WI38 (cell line): ENCODE data around the gene TIGD2.
"Not testable (repeated sequence)": the region's sequence is repeated elsewhere in the genome, so short reads cannot be mapped to it uniquely, and the experiment has no call there.

Experiments
- H3K4me3 ChIP-seq: 2 replicates; pipeline ENCODE4 v1.5.1; 2011; ENCODE audit warnings: low read depth, mild to moderate bottlenecking, control low read depth, low read length
- TF ChIP-seq, protein P1 (sequence below): IDR thresholded peaks from 2 replicates; pipeline ENCODE4 v1.5.1; 2012; ENCODE audit warnings: low read depth, mild to moderate bottlenecking, control low read depth, low read length

Gene TIGD2

DNA sequence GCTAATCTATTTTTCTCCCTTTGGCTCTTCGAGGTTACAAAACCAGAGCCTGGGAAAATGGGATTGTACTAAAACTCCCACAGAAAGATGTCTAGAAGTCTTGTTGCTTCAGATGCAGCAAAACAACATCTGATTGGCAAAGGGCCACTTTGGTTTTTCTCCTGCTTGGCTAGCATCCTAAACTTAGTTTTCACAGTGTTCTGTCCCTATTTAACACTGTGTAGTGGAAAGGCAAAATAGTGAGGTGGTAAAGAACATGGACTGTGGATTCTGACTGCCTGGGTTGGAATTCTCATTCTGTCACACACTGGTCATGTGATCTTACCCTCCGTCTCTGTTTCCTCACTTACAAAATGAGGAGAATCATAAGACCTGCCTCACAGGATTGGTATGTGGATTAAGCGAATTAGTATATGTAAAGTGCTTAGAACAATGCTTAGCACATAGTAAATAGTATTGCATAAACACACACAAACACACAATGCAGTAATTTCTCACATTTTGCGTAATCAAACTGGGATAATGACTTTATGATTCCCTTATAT lies 23.5 kb downstream of the TIGD2 start:
- TF ChIP-seq, protein P1, sequence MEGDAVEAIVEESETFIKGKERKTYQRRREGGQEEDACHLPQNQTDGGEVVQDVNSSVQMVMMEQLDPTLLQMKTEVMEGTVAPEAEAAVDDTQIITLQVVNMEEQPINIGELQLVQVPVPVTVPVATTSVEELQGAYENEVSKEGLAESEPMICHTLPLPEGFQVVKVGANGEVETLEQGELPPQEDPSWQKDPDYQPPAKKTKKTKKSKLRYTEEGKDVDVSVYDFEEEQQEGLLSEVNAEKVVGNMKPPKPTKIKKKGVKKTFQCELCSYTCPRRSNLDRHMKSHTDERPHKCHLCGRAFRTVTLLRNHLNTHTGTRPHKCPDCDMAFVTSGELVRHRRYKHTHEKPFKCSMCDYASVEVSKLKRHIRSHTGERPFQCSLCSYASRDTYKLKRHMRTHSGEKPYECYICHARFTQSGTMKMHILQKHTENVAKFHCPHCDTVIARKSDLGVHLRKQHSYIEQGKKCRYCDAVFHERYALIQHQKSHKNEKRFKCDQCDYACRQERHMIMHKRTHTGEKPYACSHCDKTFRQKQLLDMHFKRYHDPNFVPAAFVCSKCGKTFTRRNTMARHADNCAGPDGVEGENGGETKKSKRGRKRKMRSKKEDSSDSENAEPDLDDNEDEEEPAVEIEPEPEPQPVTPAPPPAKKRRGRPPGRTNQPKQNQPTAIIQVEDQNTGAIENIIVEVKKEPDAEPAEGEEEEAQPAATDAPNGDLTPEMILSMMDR = no peak

DNA sequence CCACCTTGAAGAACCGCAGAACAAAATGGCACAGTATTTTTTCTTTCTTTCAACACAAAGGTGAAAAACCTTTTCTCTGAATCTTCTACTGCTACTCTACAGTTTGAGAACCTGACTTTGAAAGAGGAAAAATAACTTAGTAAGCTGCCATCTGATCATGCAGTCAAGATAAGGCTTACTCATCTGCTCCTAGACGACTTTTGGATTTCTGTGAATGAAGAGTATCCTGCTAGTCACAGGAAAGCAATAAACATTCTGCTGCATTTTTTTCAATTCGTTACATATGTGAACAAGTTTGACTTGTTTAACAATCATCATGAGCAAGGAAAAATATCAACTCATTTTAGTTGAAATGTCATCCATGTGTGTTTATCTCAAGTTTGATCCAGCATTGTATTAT lies 25.2 kb downstream of the TIGD2 start:
- TF ChIP-seq, protein P1 = no peak
- H3K4me3 ChIP-seq = no peak overlapping the region

More for the DNA sequence above, 23.5 kb downstream of the TIGD2 start:
- H3K4me3 ChIP-seq = no peak overlapping the region

DNA sequence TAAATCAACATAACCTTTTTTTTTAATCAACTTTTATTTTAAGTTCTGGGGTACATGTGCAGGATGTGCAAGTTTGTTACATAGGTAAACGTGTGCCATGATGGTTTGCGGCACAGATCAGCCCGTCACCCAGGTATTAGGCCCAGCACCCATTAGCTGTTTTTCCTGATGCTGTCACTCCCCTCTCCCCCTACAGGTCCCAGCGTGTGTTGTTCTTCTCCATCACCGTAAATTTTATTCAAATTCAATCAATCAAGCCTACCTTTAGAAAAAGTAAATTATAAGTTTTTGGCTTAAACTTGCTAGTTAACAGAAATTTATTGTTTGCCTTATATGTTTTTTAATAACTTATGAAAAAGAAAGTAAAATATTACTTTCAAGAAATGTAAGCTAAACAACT lies 25.9 kb downstream of the TIGD2 start:
- H3K4me3 ChIP-seq = no peak overlapping the region
- TF ChIP-seq, protein P1 = no peak

DNA sequence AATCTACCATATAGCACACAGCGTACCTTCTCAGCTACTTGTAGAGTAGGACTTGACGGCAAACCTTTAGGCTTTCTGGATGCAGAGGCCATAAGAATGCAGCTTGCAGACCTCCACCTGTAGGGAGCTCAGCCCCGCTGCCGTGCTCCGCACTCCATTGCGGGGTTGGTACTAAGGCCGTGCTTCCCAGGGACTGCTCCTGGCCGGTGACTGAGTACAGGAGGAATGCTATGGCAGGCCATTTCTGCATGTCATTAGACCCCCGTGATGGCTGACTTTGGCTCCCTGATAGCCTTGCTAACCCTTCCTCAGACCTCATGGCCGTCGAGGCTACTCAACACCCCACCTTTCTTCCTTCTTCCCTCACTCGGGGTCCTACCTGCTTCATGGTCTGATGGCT lies 26.4 kb downstream of the TIGD2 start:
- TF ChIP-seq, protein P1 = no peak
- H3K4me3 ChIP-seq = no peak overlapping the region

DNA sequence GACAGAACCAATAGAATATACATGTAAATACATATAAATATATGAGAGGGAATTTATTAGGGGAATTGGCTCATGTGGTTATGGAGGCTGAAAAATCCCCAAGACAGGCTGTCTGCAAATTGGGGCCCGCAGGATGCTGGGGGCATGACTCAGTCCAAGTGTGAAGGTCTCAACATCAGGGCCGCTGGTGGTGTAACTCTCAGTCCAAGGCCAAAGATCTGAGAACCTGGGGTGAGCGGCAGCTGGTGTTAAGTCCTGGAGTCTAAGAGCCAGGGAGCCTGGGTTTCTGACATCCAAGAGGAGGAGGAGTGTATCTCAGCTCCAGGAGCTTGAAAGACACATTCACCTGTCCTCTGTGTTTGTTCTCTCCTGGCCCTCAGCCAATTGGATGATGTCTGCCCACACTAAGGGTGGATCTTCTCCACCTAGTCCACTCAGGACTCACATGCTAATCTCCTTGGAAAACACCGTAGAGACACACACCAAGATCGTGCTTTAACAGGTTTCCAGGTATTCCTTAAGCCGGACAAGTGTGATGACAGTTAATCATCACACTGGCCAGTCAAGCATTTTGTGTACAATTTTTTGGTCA lies 28.9 kb downstream of the TIGD2 start:
- H3K4me3 ChIP-seq = no peak overlapping the region
- TF ChIP-seq, protein P1 = no peak

DNA sequence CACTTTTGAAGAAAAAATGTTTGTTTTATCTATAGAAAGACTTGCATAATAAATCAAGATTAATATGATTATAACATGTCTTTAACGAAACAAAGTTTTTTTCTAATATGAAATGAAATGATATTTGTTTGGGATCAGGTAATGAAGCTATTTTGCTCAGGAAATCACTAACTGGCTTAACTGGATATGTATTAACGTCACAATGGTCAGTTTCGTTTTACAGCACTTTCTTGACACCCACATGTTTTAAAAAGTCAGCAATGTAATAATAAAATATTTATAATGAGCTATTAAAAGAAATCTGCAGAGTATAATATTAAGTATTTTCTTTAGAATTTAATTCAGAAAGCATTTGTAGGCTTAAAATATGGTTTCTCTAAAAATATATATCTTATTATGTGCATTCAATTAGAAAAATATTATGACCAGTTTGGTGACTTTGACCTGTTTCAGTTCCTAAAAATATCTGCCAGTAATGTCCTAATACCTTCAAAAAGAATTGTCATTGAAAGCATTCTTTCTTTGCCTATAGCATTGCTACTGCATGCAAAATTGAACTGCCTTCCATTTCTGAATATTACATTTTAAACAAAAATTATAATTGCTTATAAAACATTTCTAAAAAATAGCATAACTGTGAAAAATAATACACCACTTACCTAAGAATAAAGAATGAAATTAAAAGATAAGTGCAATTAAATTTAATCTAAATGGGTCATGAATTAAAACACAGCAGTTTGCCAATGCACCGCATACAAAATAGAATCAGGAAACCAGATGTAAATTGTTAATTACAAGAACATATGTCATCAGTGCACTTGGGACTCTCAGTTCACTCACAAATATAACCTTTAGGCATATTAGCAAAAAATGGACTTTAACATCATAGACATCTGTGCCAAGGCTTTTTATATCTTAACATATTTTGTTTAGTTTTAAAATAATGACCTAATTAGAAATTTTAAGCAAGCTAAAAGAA lies 31.6 kb downstream of the TIGD2 start:
- TF ChIP-seq, protein P1 = no peak
- no peak overlapping the region for H3K4me3 ChIP-seq

DNA sequence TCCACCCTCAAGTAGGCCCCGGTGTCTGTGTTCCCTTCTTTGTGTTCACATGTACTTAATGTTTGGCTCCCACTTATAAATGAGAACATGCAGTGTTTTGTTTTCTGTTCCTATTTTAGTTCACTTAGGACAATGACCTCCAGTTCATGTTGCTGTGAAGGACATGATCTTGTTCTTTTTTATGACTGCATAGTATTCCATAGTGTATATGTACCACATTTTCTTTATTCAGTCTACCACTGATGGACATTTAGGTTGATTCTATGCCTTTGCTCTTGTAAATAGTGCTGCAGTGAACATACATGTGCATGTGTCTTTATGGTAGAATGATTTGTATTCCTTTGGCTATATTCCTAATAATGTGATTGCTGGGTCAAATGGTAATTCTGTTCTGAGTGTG lies 33.3 kb downstream of the TIGD2 start:
- H3K4me3 ChIP-seq = not testable (repeated sequence)
